Testis (tissue), 2 donors: Measurements from ENCODE around the gene VMP1.

Source experiments
- POLR2A ChIP-seq: fragments of 450-650 bp; IDR thresholded peaks from one replicate; pipeline ENCODE4 v1.6.1; 2017; ENCODE audit warnings: antibody characterized with exemption, mild to moderate bottlenecking, moderate library complexity
- TF ChIP-seq, protein P1 (sequence below), 3 experiments: fragments of 450-650 bp in 2 of 3; fragments of 200-600 bp in 1 of 3; sonication (generic) in 1 of 3; IDR thresholded peaks; one replicate each; pipeline ENCODE4 v1.5.1; 2016 to 2019; ENCODE audit warnings: antibody characterized with exemption in 3 of 3, mild to moderate bottlenecking in 2 of 3, moderate library complexity in 1 of 3

GRCh38 chr17:59832883-59833379 lies 125.5 kb downstream of the VMP1 start:
- TF ChIP-seq POLR2A = no peak
- TF ChIP-seq, protein P1, sequence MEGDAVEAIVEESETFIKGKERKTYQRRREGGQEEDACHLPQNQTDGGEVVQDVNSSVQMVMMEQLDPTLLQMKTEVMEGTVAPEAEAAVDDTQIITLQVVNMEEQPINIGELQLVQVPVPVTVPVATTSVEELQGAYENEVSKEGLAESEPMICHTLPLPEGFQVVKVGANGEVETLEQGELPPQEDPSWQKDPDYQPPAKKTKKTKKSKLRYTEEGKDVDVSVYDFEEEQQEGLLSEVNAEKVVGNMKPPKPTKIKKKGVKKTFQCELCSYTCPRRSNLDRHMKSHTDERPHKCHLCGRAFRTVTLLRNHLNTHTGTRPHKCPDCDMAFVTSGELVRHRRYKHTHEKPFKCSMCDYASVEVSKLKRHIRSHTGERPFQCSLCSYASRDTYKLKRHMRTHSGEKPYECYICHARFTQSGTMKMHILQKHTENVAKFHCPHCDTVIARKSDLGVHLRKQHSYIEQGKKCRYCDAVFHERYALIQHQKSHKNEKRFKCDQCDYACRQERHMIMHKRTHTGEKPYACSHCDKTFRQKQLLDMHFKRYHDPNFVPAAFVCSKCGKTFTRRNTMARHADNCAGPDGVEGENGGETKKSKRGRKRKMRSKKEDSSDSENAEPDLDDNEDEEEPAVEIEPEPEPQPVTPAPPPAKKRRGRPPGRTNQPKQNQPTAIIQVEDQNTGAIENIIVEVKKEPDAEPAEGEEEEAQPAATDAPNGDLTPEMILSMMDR (IDR thresholded peaks at IDR 0.05) = no peak
